HG03521 (cell line): Measurements from ENCODE around the gene BATF3.
"Not testable (repeated sequence)": the region's sequence is repeated elsewhere in the genome, so short reads cannot be mapped to it uniquely, and the experiment has no call there.

Source experiments
- ATAC-seq: cut with Tn5 transposase; IDR thresholded peaks from one replicate; pipeline ENCODE4 v1.9.1; 2021; ENCODE audit warnings: mild to moderate bottlenecking, moderate library complexity; ENCODE audit not compliant: unreplicated experiment

BATF3 gene

GRCh38 chr1:212665241-212666115 lies 34.2 kb downstream of the BATF3 start:
- ATAC-seq, result peak; percentile 88

- no peak for ATAC-seq
Measured at GRCh38 chr1:212664409-212665199, 35.0 kb downstream of the BATF3 start.

GRCh38 chr1:212658250-212658649 lies 41.4 kb downstream of the BATF3 start:
- not testable (repeated sequence) for ATAC-seq

GRCh38 chr1:212656730-212657129 lies 42.9 kb downstream of the BATF3 start:
- ATAC-seq, result no peak

GRCh38 chr1:212655668-212656440 lies 43.8 kb downstream of the BATF3 start:
- no peak for ATAC-seq

GRCh38 chr1:212652609-212653008 lies 47.0 kb downstream of the BATF3 start:
- no peak for ATAC-seq

GRCh38 chr1:212651977-212652376 lies 47.7 kb downstream of the BATF3 start:
- ATAC-seq, result no peak

GRCh38 chr1:212651521-212651920 lies 48.1 kb downstream of the BATF3 start:
- ATAC-seq, result no peak

GRCh38 chr1:212650228-212650627 lies 49.4 kb downstream of the BATF3 start:
- no peak for ATAC-seq

- ATAC-seq, result no peak
Measured at GRCh38 chr1:212649020-212649419, 50.6 kb downstream of the BATF3 start.

- ATAC-seq, result no peak
Measured at GRCh38 chr1:212648431-212648830, 51.2 kb downstream of the BATF3 start.

GRCh38 chr1:212647004-212647403 lies 52.6 kb downstream of the BATF3 start:
- no peak for ATAC-seq

- ATAC-seq, result no peak
Measured at GRCh38 chr1:212646588-212646987, 53.1 kb downstream of the BATF3 start.

- ATAC-seq, result no peak
Measured at GRCh38 chr1:212645546-212646543, 53.8 kb downstream of the BATF3 start.

- ATAC-seq, result no peak
Measured at GRCh38 chr1:212644866-212645545, 54.6 kb downstream of the BATF3 start.

GRCh38 chr1:212643877-212644276 lies 55.8 kb downstream of the BATF3 start:
- ATAC-seq, result no peak

- ATAC-seq, result no peak
Measured at GRCh38 chr1:212641956-212642355, 57.7 kb downstream of the BATF3 start.

- ATAC-seq, result no peak
Measured at GRCh38 chr1:212640223-212640878, 59.3 kb downstream of the BATF3 start.

GRCh38 chr1:212639524-212639923 lies 60.1 kb downstream of the BATF3 start:
- ATAC-seq, result not testable (repeated sequence)
